BJ (cell line): ENCODE measurements around the gene FOXL2. TPM values are rescaled to one million over a fixed set of nuclear protein-coding genes. Genes with fewer than 3 reads are reported as not detected.

Source experiments
- CTCF ChIA-PET: fragments of 350-600 bp; formaldehyde crosslinking; extraction: SDS; loops from one replicate; lab custom pipeline; 2021; ENCODE audit warnings: antibody characterized with exemption, inconsistent platforms; lab: Yijun Ruan, JAX
- POLR2A ChIA-PET: fragments of 300-600 bp; sonication (Branson Sonifier 250); formaldehyde crosslinking; extraction: SDS; loops from one replicate; lab custom pipeline; 2021; ENCODE audit warnings: antibody characterized with exemption; lab: Charles Lee
- DNase-seq: peaks from one replicate; pipeline ENCODE4 v3.0.0-alpha.2; 2011; ENCODE audit warnings: low read depth
- H3K27me3 ChIP-seq: 2 replicates; pipeline ENCODE4 v1.6.0; 2011; ENCODE audit warnings: low read length; ENCODE audit not compliant: control insufficient read depth, insufficient read depth
- H3K36me3 ChIP-seq: 2 replicates; pipeline ENCODE4 v1.5.1; 2011; ENCODE audit warnings: low read length; ENCODE audit not compliant: control insufficient read depth, insufficient read depth
- H3K4me3 ChIP-seq: 2 replicates; pipeline ENCODE4 v1.5.1; 2011; ENCODE audit warnings: low read depth, mild to moderate bottlenecking, control low read depth, low read length
- polyA plus RNA-seq: library from polyadenylated mRNA; depleted of rRNA; stranded (reverse); fragments of >200 nt; gene quantifications from 2 replicates; pipeline ENCODE4 v1.2.3, GENCODE V29; 2011
- TF ChIP-seq, protein P1 (sequence below): IDR thresholded peaks from 2 replicates; pipeline ENCODE4 v1.5.1; 2011; ENCODE audit warnings: low read depth, mild to moderate bottlenecking, control low read depth, inconsistent platforms, low read length, moderate library complexity; ENCODE audit not compliant: insufficient read depth

FOXL2 gene
- polyA plus RNA-seq, 1 experiment: 0.05 TPM

DNA sequence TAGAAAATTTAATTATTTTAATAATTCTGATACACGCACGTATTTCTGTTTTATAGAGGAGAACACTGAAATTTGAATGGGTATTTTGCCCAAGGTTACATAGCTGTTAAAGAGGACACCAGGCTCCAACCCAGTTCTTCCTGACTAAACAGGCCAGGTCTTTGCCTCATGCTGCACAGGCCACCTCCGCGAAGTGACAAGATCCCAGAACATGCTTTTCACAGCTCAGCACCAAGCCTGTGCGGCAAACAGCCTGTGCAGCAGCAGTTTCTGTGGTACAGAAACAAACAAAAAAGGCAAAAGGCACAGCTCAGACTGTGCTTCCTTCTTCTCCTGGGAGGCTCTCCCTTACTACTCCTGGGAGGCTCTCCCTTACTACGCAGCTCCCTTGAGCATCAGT, 6.5 kb downstream of the FOXL2 start:
- CTCF ChIA-PET: interaction anchor here (0.9 to 1.9 kb wide), 5 partner anchors 9 to 389 kb away, joined by 3 to 8 read pairs (median 5); no protein-coding TSS in a partner anchor
- POLR2A ChIA-PET: no interaction called here
- Histone ChIP-seq H3K36me3 (no peaks in the 10 kb centered on the region), H3K4me3 (no peak overlapping the region), H3K27me3 (peaks cover 84% of the 10 kb centered on the region)
- TF ChIP-seq, protein P1, sequence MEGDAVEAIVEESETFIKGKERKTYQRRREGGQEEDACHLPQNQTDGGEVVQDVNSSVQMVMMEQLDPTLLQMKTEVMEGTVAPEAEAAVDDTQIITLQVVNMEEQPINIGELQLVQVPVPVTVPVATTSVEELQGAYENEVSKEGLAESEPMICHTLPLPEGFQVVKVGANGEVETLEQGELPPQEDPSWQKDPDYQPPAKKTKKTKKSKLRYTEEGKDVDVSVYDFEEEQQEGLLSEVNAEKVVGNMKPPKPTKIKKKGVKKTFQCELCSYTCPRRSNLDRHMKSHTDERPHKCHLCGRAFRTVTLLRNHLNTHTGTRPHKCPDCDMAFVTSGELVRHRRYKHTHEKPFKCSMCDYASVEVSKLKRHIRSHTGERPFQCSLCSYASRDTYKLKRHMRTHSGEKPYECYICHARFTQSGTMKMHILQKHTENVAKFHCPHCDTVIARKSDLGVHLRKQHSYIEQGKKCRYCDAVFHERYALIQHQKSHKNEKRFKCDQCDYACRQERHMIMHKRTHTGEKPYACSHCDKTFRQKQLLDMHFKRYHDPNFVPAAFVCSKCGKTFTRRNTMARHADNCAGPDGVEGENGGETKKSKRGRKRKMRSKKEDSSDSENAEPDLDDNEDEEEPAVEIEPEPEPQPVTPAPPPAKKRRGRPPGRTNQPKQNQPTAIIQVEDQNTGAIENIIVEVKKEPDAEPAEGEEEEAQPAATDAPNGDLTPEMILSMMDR: no peak
- DNase-seq: no peak

DNA sequence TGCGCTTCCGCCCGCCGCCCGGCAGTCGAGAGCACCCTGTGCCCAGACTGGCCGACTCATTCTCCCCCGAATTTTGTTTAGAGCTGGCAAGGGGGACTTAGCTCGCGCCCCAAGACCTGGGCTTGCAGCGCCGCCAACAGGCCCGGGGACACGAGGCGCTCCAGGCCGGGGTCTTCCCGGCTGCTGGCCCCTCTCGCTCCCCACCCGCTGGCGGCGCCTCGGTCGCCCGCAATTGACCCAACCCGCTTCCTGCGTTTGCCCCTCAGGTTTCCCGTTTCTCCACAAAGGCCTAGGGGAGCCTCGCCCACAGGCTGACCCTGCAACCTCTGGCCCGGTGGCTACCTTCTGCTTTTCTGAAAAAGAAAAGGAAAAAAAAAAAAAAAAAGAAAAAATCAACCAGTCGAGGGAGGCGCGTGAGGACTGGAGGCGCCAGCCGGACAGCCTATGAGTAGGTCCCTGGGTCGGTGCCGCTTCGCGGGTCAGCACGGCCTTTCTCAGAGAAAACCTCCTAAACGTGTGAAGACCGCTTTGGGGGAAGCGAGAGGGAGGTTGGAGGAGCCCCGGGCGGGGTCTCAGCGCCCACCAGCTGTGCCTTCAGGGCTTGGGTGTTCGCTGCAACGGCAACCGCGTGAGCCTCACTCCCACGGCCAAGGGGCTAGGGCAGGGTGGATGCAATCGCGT, 7.2 kb downstream of the FOXL2 start:
- TF ChIP-seq, protein P1: no peak
- POLR2A ChIA-PET: no interaction called here
- peaks cover 77% of the 10 kb centered on the region for H3K27me3 ChIP-seq

GRCh38 chr3:138938877-138939560, 7.9 kb downstream of the FOXL2 start:
- no peaks in the 10 kb centered on the region for H3K36me3 ChIP-seq
- H3K4me3 ChIP-seq: no peak overlapping the region
- H3K27me3 ChIP-seq: peaks cover 73% of the 10 kb centered on the region
- ChIA-PET CTCF (interaction anchor here (0.7 to 9.8 kb wide), 3 partner anchors 18 to 392 kb away, joined by 3 to 185 read pairs (median 3); no protein-coding TSS in a partner anchor), POLR2A (no interaction called here)
- DNase-seq: no peak
- TF ChIP-seq, protein P1: no peak

More for the DNA sequence above, 7.2 kb downstream of the FOXL2 start:
- Histone ChIP-seq H3K4me3 (no peak overlapping the region), H3K36me3 (no peaks in the 10 kb centered on the region)
- CTCF ChIA-PET: interaction anchor here (1.4 to 9.8 kb wide), 2 partner anchors 9 to 18 kb away, joined by 5 to 185 read pairs; no protein-coding TSS in a partner anchor
- no peak for DNase-seq

DNA sequence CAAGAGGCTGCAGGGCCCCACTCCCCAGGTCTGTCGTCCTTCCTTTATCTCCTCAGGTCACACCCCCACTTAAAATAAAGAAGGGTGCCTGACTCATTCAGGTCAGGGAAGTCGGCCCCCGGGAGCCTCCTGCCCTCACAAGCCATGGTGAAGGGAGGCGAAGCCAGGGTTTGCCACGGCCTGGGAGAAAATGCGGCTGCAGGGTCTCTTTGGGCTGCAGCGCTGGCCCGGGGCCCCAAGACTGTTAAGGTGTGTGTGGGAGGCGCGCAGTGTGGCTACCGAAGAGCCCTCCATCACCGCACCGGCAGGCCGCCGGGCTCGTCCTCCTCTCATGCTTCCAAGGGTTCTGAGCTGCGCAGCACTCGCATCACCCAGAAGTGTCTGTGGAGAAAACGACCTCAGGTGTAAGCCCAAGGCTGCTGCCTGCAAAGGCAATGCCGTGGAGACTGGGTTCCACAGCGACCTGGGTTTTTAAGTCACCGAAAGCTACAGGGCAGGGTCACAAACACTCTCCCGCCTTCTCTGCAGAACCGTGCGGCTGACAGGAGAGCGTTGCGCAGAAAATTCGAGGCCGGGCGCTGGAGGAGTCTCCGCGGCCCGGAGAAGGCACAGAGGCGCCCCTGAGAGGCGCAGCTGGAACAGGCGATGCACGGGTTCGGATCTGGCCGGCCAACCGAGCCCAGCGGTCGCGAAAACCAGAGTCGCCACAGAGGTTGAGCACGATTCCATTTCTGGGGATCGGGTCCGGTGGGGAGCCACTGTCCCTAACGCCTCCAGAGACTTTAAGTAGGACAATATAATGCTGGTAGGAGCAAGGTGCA, 8.7 kb downstream of the FOXL2 start:
- Histone ChIP-seq H3K27me3 (peaks cover 69% of the 10 kb centered on the region), H3K36me3 (no peaks in the 10 kb centered on the region), H3K4me3 (no peak overlapping the region)
- ChIA-PET POLR2A (no interaction called here), CTCF (interaction anchor here (0.7 to 9.8 kb wide), 3 partner anchors 17 to 392 kb away, joined by 3 to 185 read pairs (median 3); no protein-coding TSS in a partner anchor)
- DNase-seq: no peak
- TF ChIP-seq, protein P1: no peak
